K562 (cell line): ENCODE measurements around the gene P2RX3. TPM values are rescaled to one million over a fixed set of nuclear protein-coding genes. Genes with fewer than 3 reads are reported as not detected.
A peak's percentile ranks its signal among the peaks of the same experiment; 100 is the strongest.

Experiments
- ARID1B ChIP-seq: fragments of 450-650 bp; IDR thresholded peaks from 2 replicates; pipeline ENCODE4 v1.6.1; 2016; ENCODE audit warnings: antibody characterized with exemption, mild to moderate bottlenecking, inconsistent platforms
- ARID3A ChIP-seq: IDR thresholded peaks from 2 replicates; pipeline ENCODE4 v1.6.1; 2012; ENCODE audit warnings: low read depth, low read length, improper control_type of control experiment, borderline replicate concordance
- ARID4B ChIP-seq: sonication (generic); formaldehyde crosslinking; IDR thresholded peaks from 2 replicates; pipeline ENCODE4 v1.8.0; 2022; ENCODE audit warnings: mild to moderate bottlenecking, missing genetic modification reagents
- CEBPZ ChIP-seq: fragments of 150-350 bp; IDR thresholded peaks from 2 replicates; pipeline ENCODE4 v1.6.1; 2014; ENCODE audit warnings: low read depth, mild to moderate bottlenecking, low read length, borderline replicate concordance
- CHD2 ChIP-seq: IDR thresholded peaks from 2 replicates; pipeline ENCODE4 v1.6.1; 2011; ENCODE audit warnings: low read depth, low read length
- GATA2 ChIP-seq: sonication (generic); formaldehyde crosslinking; IDR thresholded peaks from 2 replicates; pipeline ENCODE4 v1.4.0; 2020; ENCODE audit warnings: mild to moderate bottlenecking, missing genetic modification reagents
- NEUROD1 ChIP-seq: fragments of 150-350 bp; IDR thresholded peaks from 2 replicates; pipeline ENCODE4 v1.6.1; 2014; ENCODE audit warnings: borderline replicate concordance, low read length, low read depth; ENCODE audit not compliant: partially characterized antibody
- PTTG1 ChIP-seq: fragments of 450-650 bp; IDR thresholded peaks from 2 replicates; pipeline ENCODE4 v1.6.1; 2016; ENCODE audit warnings: low read depth, mild to moderate bottlenecking, missing genetic modification characterization, missing compliant biosample characterization
- TSC22D4 ChIP-seq: fragments of 450-650 bp; IDR thresholded peaks from 2 replicates; pipeline ENCODE4 v1.6.1; 2016; ENCODE audit warnings: missing genetic modification characterization, missing biosample characterization, control low read depth
- ZBTB11 ChIP-seq, 3 experiments: fragments of 200-800 bp in 1 of 3; fragments of 250-450 bp in 1 of 3; fragments of 450-650 bp in 1 of 3; sonication (Bioruptor Pico) in 1 of 3; sonication (Bioruptor generic) in 1 of 3; formaldehyde crosslinking in 1 of 3; IDR thresholded peaks; 2 replicates each; pipeline versions ENCODE4 v1.6.1 to v1.8.0; 2016 to 2022; ENCODE audit warnings: mild to moderate bottlenecking in 2 of 3, missing genetic modification characterization in 2 of 3, missing compliant biosample characterization in 1 of 3, moderate library complexity in 1 of 3
- ZNF655 ChIP-seq: fragments of 250-450 bp; sonication (Bioruptor Pico); IDR thresholded peaks from 2 replicates; pipeline ENCODE4 v1.5.0; 2021
- polyA plus RNA-seq, 8 experiments: library from polyadenylated mRNA; depleted of rRNA in 4 of 8; stranded (reverse) in 5 of 8; unstranded in 3 of 8; fragments of >200 nt; fragmentation: Nextera tagmentation in 2 of 8; fragmentation: Illumina TruSeq in 1 of 8; extraction: Ambion mirVana in 2 of 8; extraction: Trizol in 1 of 8; gene quantifications; 2 replicates each; pipeline versions ENCODE4 v1.2.1 to v1.2.3, GENCODE V29; 2011 to 2014; ENCODE audit warnings: inconsistent platforms in 1 of 8, missing spikeins in 1 of 8
- total RNA-seq, 7 experiments: library from RNA; depleted of rRNA in 6 of 7; stranded (reverse); fragments of >200 nt in 6 of 7; fragmentation: Illumina TruSeq in 2 of 7; extraction: Trizol in 2 of 7; gene quantifications; 2 replicates each; pipeline versions ENCODE4 v1.2.1 to v1.2.3, GENCODE V29; 2011 to 2021; ENCODE audit warnings: low replicate concordance in 1 of 7

Gene P2RX3
- total and polyA plus RNA-seq, 9 of the 15 experiments (the other 6 are each of a cell fraction or from before 2014, with no cell fraction given) = not detected

- TF ChIP-seq CEBPZ (no peak), TSC22D4 (tag) (no peak), NEUROD1 (no peak), ARID1B (peak; percentile 90), ZBTB11 (CRISPR knock-in tag; IDR thresholded peaks at IDR 0.05) (peak in 1 of 3 experiments; percentile 70; a peak in 2 of 6 replicates), PTTG1 (tag) (no peak), GATA2 (CRISPR knock-in tag) (peak; percentile 61), CHD2 (no peak), ARID3A (no peak), ZNF655 (CRISPR knock-in tag) (no peak), ARID4B (CRISPR knock-in tag) (no peak)
These were observed 57.9 kb downstream of the P2RX3 start (continued) for GRCh38 chr11:57395905-57396623.
